Psoas muscle (tissue), 8 donors: Measurements from ENCODE around the gene IL17REL. TPM values are rescaled to one million over a fixed set of nuclear protein-coding genes. Genes with fewer than 3 reads are reported as not detected.

ENCODE experiments used
- ATAC-seq, 4 donors: fragments of 200-7000 bp; cut with Tn5 transposase; one replicate each; pipeline ENCODE4 v1.9.1; 2020; ENCODE audit warnings: moderate library complexity in 3 of 4, mild to moderate bottlenecking in 2 of 4
- DNase-seq, 2 donors: peaks; one replicate each; pipeline ENCODE4 v3.0.0-alpha.2; 2020
- H3K27ac ChIP-seq: fragments of 200-600 bp; one replicate; pipeline ENCODE4 v1.8.0; 2022
- H3K27me3 ChIP-seq, 3 donors: fragments of 200-600 bp in 1 of 3; one replicate each; pipeline versions ENCODE4 v1.6.1 to v1.8.0; 2013 to 2022; ENCODE audit warnings: low read length in 2 of 3, mild to moderate bottlenecking in 2 of 3, moderate library complexity in 1 of 3; ENCODE audit not compliant: insufficient read depth in 3 of 3
- H3K36me3 ChIP-seq, 2 donors: fragments of 200-600 bp in 1 of 2; one replicate each; pipeline versions ENCODE4 v1.6.1 to v1.8.0; 2013 to 2022; ENCODE audit warnings: low read depth in 1 of 2, mild to moderate bottlenecking in 1 of 2, moderate library complexity in 1 of 2; ENCODE audit not compliant: insufficient read depth in 1 of 2
- H3K4me1 ChIP-seq: fragments of 200-600 bp; one replicate; pipeline ENCODE4 v1.8.0; 2022
- H3K4me3 ChIP-seq: fragments of 200-600 bp; one replicate; pipeline ENCODE4 v1.8.0; 2022; ENCODE audit warnings: mild to moderate bottlenecking
- H3K9me3 ChIP-seq: fragments of 200-600 bp; one replicate; pipeline ENCODE4 v1.8.0; 2022
- CTCF ChIP-seq: fragments of 200-600 bp; IDR thresholded peaks from one replicate; pipeline ENCODE4 v1.8.0; 2022; ENCODE audit warnings: antibody characterized with exemption
- WGBS, 3 donors: extraction: QIAGEN DNeasy Blood & Tissue Kit; methylation state at CpG; one replicate each; pipeline versions ENCODE4 v1.1.6 to v1.1.7; 2013; 5-methylcytosine and 5-hydroxymethylcytosine counted together
- intact Hi-C, 2 donors: fragments of 100-400 bp; cut with DNase I; formaldehyde crosslinking; loops; one replicate each; pipeline versions ENCODE4 v1.11.0 to v1.14.2; 2022
- polyA plus RNA-seq, 3 donors: library from polyadenylated mRNA; stranded (reverse); fragments of 200-250 nt; gene quantifications; one replicate each; pipeline ENCODE4 v1.2.3, GENCODE V29; 2013
- total RNA-seq, 4 donors: library from RNA; stranded (reverse); fragmentation: NEBNext Ultra II Directional in 2 of 4; extraction: Animal tissue kit (Norgen Biotek cat#: 25700) in 2 of 4; gene quantifications; one replicate each; pipeline versions ENCODE4 v1.2.1 to v1.2.4, GENCODE V29; 2021 to 2023
- donor health status: healthy with polysubstance abuse.
- donor health status: DM: no; HTN: no; CAD: no; lungs with moderate emphysema.
- donor health status: Bipolar disorder and iron deficiency.
- donor health status: healthy.
- donor health status: DM: yes; HTN: yes; CAD: no.
- donor health status: DM: no; HTN: no; CAD: no.
- donor health status: DM: no; HTN: no; CAD: no.
- donor health status: DM: yes; HTN: yes; CAD: no.

IL17REL gene
- total and polyA plus RNA-seq, 7 donors, result not detected

GRCh38 chr22:49964136-49965090 lies 48.2 kb downstream of the IL17REL start:
- no peaks in the 10 kb centered on the region for H3K27me3 ChIP-seq
- DNase-seq (peak; percentile 25 to 52), ATAC-seq (no peak)
- H3K27ac ChIP-seq, result peak overlapping the region; percentile 97
- intact Hi-C loops, result no loop called here
- WGBS, 3 donors, result 58 to 67% (median 64%) methylated on average over 19 of the region's 19 CpGs
- no peaks in the 10 kb centered on the region for H3K9me3 ChIP-seq
- TF ChIP-seq CTCF, result no peak
- peak overlapping the region; percentile 86 for H3K4me3 ChIP-seq
- peaks cover 67% of the 10 kb centered on the region for H3K4me1 ChIP-seq
- H3K36me3 ChIP-seq, result peaks cover 9 to 23% of the 10 kb centered on the region in 2 donors

GRCh38 chr22:49963647-49964026 lies 48.9 kb downstream of the IL17REL start:
- Histone ChIP-seq H3K4me3 (peak overlapping the region; percentile 86), H3K9me3 (no peaks in the 10 kb centered on the region), H3K4me1 (peaks cover 63% of the 10 kb centered on the region), H3K27ac (peak overlapping the region; percentile 97), H3K27me3 (no peaks in the 10 kb centered on the region), H3K36me3 (peaks cover 9 to 23% of the 10 kb centered on the region in 2 donors)
- TF ChIP-seq CTCF, result no peak
- intact Hi-C loops, result no loop called here
- no peak for ATAC-seq
- DNase-seq, result peak in 1 of 2 donors; percentile 56
- 58 to 78% (median 73%) methylated on average over 6 of the region's 6 CpGs for WGBS, 3 donors

DNA sequence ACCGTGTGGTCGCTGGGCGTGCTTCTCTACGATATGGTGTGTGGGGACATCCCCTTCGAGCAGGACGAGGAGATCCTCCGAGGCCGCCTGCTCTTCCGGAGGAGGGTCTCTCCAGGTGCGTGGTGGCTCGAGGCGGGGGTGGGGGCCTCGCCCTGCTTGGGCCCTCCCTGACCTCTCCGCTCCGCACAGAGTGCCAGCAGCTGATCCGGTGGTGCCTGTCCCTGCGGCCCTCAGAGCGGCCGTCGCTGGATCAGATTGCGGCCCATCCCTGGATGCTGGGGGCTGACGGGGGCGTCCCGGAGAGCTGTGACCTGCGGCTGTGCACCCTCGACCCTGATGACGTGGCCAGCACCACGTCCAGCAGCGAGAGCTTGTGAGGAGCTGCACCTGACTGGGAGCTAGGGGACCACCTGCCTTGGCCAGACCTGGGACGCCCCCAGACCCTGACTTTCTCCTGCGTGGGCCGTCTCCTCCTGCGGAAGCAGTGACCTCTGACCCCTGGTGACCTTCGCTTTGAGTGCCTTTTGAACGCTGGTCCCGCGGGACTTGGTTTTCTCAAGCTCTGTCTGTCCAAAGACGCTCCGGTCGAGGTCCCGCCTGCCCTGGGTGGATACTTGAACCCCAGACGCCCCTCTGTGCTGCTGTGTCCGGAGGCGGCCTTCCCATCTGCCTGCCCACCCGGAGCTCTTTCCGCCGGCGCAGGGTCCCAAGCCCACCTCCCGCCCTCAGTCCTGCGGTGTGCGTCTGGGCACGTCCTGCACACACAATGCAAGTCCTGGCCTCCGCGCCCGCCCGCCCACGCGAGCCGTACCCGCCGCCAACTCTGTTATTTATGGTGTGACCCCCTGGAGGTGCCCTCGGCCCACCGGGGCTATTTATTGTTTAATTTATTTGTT lies 49.6 kb downstream of the IL17REL start:
- Histone ChIP-seq H3K36me3 (peaks cover 9 to 23% of the 10 kb centered on the region in 2 donors), H3K27ac (peak overlapping the region; percentile 97), H3K9me3 (no peaks in the 10 kb centered on the region), H3K4me1 (peaks cover 60% of the 10 kb centered on the region), H3K27me3 (no peaks in the 10 kb centered on the region), H3K4me3 (peak overlapping the region; percentile 86)
- DNase-seq (peak; percentile 50 to 74), ATAC-seq (peak in 2 of 4 donors; percentile 0 to 11)
- 57 to 64% (median 57%) methylated on average over 63 of the region's 63 CpGs for WGBS, 3 donors
- intact Hi-C loops, result no loop called here
- no peak for TF ChIP-seq CTCF

DNA sequence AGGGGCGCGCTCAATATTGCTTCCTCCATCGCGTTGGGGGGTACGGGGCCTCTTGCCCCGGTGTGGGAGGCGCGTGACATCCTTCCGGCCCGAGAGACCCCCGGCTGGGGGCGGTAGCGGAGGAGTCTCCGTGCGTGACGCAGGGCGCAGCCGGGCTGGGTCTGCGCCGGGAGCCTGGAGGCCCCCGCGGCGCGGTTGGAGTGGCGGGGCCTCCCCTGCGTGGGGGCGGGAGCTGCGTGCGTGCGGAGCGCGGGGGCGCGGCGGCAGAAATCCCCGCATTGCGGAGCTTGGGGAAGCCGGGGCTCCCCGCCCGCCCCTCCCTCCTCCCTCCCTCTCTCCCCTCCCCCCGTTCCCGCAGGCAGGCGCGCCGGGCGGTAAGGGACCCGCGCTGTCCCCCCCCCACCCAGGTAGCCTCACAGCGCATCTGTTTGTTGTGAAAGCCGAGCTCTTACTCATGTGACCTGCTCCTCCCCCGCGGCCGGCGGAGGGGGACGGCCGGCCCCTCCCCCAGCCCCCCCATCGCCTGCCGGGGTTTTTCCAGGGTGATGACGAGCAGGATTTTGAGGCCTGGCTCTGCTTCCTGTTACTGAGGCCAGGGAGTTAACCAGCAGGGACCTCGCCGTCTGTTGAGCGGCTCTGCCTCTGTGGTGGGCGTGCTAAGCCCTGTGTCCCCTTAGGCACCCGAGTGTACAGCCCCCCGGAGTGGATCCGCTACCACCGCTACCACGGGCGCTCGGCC lies 50.4 kb downstream of the IL17REL start:
- Histone ChIP-seq H3K9me3 (no peaks in the 10 kb centered on the region), H3K27ac (peak overlapping the region; percentile 97), H3K4me1 (peaks cover 52% of the 10 kb centered on the region), H3K4me3 (peak overlapping the region; percentile 86), H3K27me3 (no peaks in the 10 kb centered on the region), H3K36me3 (peaks cover 9 to 23% of the 10 kb centered on the region in 2 donors)
- ATAC-seq (peak; percentile 65 to 78 (median 72)), DNase-seq (peak; percentile 94 to 96)
- WGBS, 3 donors, result 3 to 7% (median 5%) methylated on average over 17 to 70 of the region's 70 CpGs
- intact Hi-C loops, result no loop called here
- no peak for TF ChIP-seq CTCF
